Measurements from ENCODE around the gene LYPLA2.
"Not testable (repeated sequence)": the region's sequence is repeated elsewhere in the genome, so short reads cannot be mapped to it uniquely, and the experiment has no call there.

The LYPLA2 gene

DNA sequence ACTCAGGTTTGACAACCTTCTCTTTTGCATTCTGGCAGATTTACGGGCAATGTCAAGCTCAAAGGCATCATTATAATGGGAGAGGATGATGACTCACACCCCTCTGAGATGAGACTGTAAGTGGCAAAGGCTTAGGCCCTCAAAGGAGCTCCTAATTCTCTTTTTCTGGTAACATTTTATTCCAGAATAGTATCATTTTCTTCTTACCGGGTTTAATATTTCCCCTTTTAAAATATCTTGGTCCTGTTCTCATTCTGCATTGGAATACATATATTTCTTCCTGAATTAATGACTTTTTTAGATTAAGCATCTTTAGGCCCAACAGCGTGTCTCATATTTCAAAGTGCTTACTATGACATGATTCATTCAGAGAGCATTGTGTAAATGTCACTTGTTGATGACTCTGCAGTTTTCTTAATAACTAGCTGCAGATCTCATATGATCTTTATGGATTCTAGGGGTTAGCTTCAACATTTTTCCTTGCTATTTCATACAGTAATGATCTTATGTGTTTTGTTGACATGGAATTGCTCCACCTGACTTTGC, 11.0 kb upstream of the LYPLA2 start:
- DNase-seq, result peak; percentile 30

DNA sequence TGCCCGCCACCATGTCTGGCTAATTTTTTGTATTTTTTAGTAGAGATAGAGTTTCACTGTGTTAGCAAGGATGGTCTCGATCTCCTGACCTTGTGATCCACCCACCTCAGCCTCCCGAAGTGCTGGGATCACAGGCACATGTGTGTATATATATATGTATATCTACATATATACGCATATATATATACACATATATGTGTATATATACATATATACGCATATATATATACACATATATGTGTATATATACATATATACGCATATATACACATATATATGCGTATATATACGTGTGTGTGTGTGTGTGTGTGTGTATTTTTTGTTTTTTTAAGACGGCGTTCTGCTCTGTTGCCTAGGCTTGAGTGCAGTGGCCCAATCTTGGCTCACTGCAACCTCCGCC, 7.8 kb upstream of the LYPLA2 start:
- DNase-seq, result not testable (repeated sequence)

DNA sequence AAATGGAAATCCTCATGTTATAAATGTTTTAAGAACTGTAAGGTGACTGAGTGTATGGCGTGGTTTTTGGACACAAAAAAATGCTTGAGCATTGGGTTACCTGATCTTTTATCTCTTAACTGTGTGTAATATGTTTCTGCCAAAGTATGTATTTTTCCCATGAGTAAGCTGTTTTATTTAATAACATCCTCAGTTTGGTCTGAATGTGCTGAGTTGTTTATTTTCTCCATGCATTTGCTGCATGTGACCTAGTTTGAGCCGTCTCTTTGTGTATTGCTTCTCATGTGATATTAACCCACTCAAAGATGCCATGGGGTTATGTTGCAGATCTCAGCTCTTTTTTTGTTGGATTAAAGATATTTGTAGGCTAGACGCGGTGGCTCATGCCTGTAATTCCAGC, 6.1 kb upstream of the LYPLA2 start:
- no peak for DNase-seq

DNA sequence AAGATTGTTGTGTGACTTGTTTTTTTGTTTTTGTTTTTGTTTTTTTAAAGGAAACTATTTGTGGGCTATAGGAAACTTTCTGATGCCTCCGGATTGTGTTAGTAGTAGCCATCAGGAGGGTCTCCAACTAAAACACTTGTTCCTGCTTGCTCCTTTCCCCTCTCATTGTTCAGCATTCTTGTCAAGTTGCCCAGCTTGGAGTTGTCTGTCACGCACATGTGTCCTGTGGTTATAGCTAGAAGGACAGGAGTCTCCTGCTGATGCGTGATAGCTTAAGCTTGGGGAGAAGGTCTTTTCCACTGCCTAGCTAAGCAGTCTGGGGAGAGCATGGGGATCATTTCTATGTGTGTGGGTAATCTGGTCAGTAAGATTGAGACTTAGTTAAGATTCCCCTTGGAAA, 3.2 kb upstream of the LYPLA2 start:
- DNase-seq, result no peak

DNA sequence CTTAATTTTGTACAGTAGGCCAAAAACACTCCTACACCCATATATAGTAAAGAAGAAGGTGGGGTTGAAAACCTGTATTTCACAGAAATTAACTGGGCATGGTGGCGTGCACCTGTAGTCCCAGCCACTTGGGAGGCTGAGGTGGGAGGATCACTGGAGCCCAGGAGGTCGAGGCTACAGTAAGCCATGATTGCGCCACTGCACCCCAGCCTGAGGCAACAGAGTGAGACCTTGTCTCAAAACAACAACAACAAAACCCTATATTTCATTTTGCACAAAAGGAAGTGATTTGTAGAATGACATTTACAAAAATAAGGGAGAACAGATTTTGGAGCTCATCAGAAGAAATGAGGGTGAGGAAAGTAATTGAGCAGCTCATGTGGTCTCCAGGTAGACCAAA, 2.2 kb upstream of the LYPLA2 start:
- no peak for DNase-seq

DNA sequence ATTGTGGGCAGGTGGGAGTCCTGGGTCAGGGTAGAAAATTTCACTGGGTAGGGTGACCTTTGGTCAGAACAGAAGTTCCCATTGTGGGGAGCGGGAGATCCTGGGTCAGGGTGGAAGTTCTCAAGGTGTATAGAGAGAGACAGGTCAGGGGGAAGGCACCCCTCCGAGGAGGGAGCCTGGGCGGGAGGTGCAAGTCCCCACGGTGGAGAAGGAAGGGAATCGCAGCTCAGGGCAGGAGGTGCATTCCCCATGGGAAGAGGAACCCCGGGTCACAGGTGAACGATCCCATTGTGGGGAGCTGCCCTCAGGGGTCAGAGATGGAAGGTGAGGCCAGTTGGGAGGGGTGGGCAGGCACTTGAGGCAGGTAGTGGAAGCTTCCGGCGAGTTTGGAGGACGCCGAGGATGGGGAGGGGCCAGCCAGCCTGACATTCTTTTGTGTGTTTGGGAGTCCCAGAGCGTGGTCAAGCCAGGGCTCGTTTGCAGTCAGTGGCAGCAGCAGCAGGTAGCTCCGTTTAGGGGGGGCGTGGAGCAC, 637 bp downstream of the LYPLA2 start:
- DNase-seq, result peak; percentile 16

DNA sequence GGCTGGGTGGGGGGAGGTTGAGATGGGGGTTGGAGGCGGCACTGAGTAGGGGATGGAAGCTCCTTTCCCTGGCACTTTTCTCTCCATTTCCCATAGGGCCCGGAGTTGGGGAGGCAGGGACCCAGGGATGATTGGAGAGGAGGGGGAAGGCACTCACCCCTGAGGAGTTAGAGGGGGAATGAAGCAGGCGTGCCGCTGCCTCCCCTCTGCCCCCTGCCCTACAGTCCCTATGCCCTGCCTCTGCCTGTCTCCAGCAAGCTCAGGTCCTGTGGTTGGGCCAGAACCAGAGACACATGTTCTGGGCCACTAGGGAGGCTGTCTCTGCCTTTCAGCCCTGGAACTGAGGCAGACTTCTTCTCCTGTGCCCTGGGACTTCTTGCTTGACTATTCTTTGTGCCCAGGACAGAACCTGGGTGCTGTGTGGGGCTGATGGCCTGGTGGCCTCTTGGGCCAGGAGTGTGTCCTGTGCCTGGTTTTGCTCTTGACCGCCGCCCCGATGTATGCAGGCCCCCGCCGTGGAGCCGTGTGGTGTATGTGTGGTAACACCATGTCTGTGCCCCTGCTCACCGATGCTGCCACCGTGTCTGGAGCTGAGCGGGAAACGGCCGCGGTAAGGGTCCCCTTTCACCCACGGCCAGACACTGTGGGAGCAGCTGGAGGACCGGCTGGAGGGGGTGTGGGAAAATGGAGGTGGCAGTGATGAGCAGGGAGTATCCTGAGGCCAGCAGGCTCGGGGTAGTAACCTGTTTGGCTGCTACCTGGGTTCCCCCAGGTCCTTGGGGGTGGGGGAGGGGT, 1.4 kb downstream of the LYPLA2 start:
- no peak for DNase-seq

DNA sequence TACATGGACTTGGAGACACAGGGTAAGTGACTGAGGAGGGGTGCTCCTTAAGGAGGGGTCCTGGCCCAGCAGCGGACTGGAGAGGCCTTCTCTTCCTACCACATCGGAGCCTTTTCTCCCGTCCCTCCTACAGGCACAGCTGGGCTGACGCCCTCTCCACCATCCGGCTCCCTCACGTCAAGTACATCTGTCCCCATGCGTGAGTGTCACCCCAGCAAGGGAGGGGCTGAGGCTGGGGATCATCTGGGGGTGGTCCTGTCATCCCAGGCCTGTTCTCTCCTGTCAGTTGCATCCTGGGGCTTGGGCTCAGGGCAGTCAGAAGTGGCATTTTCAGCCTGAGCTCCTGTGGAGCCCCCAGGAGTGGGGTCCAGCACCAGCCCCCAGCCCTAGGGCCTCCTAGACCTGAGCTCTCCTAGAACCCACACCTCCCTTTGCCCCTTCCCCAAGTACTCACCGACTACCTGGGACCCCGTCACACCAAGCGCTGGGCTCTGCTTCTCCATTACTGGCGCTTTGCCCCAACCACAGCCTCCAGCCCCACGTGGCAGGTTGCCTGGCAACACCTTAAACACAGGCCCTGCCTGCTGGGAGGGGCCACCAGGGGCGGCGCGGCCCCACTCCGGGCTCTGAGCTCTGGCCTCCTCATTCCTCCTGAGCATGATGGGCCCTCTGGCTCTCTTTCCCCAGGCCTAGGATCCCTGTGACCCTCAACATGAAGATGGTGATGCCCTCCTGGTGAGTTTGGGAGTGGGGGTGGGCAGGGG, 2.3 kb downstream of the LYPLA2 start:
- DNase-seq, result peak; percentile 82

DNA sequence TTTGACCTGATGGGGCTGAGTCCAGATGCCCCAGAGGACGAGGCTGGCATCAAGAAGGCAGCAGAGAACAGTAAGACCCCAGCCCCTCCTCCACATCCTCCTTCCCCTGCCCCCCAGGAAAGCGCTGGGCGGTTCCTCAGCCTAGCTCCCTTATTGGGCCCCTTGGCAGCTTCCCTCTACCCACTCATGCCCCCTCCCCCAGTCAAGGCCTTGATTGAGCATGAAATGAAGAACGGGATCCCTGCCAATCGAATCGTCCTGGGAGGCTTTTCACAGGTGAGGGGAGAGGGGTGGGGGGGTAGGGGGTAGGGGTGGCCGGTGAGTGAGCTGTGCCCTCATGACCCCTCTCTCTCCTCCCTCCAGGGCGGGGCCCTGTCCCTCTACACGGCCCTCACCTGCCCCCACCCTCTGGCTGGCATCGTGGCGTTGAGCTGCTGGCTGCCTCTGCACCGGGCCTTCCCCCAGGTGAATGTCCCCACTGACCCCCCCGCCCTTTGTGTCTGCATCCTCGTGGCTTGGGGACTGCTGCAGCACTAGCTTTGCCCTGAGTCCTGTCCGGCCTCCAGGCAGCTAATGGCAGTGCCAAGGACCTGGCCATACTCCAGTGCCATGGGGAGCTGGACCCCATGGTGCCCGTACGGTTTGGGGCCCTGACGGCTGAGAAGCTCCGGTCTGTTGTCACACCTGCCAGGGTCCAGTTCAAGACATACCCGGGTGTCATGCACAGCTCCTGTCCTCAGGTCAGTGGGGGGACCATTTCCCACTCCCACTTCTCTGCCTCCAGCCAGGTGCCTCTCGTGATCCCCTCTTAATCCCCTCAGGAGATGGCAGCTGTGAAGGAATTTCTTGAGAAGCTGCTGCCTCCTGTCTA, 3.2 kb downstream of the LYPLA2 start:
- no peak for DNase-seq

DNA sequence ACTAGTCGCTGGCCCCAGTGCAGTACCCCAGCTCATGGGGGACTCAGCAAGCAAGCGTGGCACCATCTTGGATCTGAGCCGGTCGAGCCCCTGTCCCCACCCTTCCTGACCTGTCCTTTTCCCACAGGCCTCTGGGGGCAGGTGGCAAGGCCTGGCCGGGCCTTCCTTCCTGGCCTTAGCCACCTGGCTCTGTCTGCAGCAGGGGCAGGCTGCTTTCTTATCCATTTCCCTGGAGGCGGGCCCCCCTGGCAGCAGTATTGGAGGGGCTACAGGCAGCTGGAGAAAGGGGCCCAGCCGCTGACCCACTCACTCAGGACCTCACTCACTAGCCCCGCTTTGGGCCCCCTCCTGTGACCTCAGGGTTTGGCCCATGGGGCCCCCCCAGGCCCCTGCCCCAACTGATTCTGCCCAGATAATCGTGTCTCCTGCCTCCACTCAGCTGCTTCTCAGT, 3.8 kb downstream of the LYPLA2 start:
- DNase-seq, result not testable (repeated sequence)

DNA sequence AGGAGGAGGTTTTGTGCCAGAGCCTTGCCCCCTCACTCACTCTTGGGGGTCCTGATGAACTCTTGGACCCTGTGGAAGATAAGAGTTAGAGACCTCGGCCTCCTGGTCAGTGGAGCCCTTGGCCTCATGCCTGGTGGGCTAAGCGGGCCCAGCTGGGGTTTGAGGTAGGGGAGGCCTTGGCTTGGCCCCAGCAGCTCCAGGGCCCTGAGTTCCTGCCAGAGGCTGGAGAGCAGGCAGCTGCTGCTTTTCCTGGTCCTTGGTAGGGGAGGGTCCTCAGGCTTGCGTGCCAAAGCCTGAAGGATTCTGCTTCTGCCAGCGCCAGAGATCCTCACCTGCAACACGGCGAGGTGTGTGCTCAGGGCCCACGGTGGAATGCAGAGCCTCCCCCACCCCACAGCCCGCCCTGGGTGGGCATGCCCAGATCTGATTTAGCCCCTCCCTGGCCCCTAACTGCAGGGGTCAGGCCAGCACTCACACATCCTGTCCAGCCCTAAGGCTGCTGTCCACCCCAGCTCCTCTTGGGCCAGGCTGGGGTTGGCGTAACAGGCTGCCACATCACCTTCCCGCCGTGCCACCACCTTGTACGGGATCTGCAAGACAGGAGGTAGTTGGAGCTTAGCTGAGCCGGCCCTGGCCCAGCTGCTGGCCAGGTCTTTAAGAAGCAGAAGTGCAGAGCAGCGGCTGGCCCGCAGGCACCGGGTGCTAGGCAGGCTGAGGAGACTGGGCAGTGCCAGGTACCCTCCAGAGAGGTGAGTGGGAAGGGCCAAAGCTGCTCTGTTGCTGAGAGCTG, 4.9 kb downstream of the LYPLA2 start:
- no peak for DNase-seq

DNA sequence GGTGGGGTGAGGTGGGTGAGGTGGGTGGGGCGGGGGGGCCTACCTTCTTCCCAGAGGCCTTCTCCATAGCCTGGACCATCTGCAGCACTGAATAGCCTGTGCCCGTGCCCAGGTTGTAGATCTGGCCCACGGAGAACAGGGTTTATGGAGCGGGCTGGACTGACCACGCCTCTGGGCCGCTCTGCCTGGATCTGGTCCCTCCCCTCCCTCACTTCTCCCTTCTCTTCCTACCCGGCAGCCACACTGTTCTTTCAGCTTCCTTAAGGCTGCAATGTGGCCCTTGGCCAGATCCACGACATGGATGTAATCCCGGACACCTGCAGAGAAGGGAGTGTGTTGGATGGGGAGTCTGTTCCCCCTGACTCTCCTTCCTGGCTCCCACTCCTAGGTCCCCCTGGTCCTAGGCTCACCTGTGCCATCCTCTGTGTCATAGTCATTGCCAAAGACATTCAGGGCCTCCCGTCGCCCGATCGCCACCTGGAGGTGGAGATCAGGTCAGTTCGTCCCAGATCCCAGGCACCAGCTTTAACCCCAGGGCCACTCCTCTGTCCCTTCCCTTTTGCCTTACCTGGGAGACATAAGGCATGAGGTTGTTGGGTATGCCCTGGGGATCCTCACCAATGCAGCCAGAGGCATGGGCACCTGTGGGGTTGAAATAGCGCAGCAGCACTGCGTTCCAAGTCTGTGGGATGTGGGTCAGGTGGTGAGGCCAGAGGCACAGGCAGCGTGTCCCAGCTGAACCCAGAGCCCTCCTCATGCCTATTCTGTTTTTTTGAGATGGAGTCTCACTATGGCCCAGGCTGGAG, 5.7 kb downstream of the LYPLA2 start:
- DNase-seq, result no peak

DNA sequence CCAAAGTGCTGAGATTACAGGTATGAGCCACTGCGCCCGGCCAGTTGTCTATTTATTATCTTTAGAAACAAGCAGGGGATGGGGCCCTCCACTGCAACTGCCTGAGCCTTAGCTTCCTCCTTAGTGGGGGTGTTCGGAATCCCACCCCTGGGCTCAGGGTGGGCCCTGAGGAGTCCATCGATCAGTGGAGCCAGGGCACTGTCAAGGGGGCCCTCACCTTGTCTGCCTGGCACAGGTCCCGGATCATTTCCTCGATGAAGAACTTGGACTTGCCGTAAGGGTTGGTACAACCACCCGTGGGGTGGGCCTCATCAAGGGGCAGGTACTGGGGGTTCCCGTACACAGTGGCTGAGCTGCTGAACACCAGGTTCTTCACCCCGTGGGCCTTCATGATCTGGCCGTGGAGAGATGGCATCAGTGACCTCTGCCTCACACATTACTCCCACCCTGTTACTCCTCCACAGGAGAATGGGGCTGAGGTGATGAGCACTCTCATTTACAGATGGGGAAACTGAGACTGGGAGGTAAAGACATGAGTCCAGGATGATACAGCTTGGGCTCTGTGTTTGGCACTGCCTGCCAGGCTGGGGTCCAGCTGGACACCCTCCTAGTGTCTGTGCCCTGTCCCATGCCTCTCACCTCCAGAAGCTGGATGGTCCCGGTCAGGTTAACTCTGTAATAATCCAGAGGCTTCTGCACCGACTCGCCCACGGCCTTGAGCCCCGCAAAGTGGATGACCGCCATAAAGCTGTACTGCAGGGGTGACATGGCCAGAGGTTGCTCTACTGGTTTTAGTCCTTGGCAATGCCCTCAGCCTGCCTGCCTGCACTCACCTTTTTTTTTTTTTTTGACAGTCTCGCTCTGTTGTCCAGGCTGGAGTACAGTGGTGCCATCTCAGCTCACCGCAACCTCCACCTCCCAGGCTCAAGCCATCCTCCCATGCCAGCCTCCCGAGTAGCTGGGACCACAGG, 6.8 kb downstream of the LYPLA2 start:
- no peak for DNase-seq

DNA sequence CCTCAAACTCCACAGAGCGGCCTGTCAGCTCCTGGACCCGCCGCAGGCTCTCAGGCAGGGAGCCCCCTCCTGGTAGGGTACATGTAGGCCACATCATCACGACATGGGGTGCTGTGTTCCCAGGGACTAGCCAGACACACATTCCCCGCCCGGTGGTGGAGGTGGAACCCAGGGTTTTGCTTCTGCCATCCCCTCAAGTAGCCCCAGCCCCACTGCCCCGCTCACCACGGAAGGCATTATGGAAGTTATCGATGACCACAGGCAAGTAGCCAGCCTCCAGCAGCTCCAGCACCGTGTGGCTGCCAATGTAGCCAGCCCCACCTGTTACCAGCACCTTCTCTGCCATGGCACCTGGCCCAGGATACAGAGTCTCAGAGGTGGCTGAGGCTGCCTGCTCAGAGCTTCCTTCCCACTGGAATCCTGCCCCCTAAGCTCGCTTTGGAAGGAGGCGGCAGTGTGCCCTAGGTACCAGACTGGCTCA, 7.8 kb downstream of the LYPLA2 start:
- no peak for DNase-seq

DNA sequence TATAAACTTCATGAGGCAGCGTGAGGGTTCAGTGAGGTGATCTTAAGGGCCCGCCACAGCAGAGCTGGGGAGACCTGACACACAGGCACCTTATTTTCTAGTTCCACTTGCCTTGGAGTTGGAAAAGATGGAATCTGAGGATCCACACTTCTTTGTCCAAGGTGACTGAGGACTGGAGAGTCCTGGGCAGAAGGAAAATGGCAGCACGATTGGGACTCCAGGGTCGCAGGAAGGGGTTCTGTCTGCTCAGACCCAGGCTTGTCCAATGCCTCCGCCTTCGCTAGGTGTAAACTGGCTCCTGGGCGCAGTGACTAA, 8.3 kb downstream of the LYPLA2 start:
- no peak for DNase-seq

DNA sequence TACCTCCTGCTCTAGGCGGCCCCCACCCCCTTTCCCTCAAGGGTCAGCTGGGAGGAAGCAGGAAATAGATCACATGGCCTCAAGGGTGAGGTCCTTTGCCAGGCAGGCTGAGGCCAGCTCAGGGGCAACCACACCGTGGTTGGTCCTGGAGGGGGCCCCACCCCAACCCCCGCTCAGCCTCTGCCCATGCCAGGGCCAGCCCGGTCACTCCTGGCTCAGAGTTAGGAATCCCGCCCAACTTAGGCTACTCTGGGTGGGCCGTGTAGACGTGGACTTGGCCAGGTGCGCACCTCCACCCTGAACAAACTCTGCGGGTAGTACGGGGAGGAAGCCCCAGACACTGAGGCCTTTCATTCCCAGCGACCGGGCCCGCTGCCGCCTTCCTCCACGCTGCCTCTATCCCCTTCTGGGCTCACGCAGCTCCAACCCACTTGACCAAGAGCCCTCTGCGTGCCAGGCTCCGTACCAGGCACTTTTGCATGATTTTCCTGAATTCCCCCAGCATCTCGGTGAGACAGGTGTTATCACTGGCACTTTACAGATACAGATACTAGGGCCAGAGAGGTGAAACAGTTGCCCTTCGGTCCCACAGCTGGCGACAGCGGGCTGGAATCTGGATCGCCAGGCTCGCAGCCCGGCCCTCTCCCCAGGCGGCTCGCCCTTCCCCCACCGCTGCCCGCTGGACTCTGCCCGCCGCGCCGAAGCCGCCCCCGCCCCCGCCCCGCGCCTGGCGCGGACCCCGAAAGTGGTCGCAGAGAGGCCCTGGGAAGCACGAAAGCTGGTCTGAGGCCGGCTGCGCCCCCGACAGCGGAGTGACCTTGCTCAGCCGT, 8.8 kb downstream of the LYPLA2 start:
- peak; percentile 97 for DNase-seq

DNA sequence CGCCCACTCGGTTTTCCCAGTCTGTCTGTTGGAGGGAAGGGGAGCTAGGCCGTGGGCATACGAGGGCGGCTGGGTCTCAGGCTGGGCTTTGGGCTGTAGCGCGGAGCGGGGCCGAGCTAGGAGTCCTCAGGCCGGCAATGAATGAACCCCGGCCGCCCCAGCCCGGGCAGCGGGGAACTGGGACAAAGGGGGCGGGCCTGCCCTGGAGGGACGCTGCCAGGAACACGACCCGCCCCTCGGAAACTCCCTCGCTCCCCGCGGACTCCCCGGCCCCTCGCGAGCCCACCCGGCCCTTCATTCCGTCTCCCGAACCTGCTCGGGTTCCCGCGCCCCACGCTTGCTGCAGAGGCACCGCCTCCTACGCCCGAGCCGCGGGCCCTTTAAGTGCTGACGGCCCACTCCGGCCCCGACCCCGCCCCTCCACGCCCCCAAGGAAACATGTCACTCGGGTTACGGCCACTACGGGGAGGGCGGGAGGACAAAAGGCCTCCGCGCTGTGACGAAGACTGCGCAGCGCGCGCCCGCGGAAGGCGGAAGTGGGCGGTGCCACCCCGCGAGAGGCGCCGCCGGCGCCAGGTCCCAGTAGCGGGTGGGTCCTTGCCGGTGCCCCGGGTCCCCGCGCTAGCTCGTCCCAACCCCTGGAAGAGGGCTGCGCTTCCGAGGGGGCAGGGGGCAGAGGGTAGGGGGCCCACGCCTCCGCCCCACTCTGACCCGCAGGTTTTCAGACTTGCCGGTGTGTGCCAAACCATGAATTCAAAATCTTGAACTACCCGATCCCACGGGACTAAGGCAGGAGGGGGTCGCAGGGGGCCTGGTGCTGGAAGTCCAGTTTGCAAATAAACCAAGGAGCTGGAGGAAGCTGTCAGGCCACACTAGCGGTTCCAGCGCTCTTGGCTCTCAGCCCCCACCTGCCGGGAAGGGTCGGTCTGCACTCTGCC, 9.7 kb downstream of the LYPLA2 start, which contains the start of gene GALE:
Gene GALE, minus strand, starts transcription at position 355 of the 938 bp plus-strand sequence. CDS start 1,747 bp downstream, outside the sequence.
- DNase-seq, result peak; percentile 95
